H9 (cell line): ENCODE results near the gene DGCR8. TPM values are rescaled to one million over a fixed set of nuclear protein-coding genes. Genes with fewer than 3 reads are reported as not detected.

Experiments used
- DNase-seq: peaks from one replicate; pipeline ENCODE4 v3.0.0-alpha.2; 2017
- H2AFZ ChIP-seq: one replicate; pipeline ENCODE4 v1.6.1; 2013; ENCODE audit warnings: mild to moderate bottlenecking, low read length, control low read depth, moderate library complexity
- H2AK5ac ChIP-seq: 2 replicates; pipeline ENCODE4 v1.6.1; 2013; ENCODE audit warnings: low read length, control low read depth, mixed read lengths; ENCODE audit not compliant: insufficient read length
- H2BK120ac ChIP-seq: one replicate; pipeline ENCODE4 v1.6.1; 2013; ENCODE audit warnings: low read depth, mild to moderate bottlenecking, low read length, control low read depth, inconsistent platforms; ENCODE audit not compliant: poor library complexity, severe bottlenecking
- H2BK12ac ChIP-seq: 2 replicates; pipeline ENCODE4 v1.6.1; 2013; ENCODE audit warnings: low read length, control low read depth, mixed read lengths, low read depth; ENCODE audit not compliant: insufficient read length
- H2BK15ac ChIP-seq: 2 replicates; pipeline ENCODE4 v1.6.1; 2013; ENCODE audit warnings: low read depth, low read length, control low read depth
- H2BK20ac ChIP-seq: one replicate; pipeline ENCODE4 v1.6.1; 2013; ENCODE audit warnings: low read depth, mild to moderate bottlenecking, low read length, control low read depth, inconsistent platforms; ENCODE audit not compliant: poor library complexity, severe bottlenecking
- H2BK5ac ChIP-seq: 2 replicates; pipeline ENCODE4 v1.6.1; 2013; ENCODE audit warnings: low read length, control low read depth, mixed read lengths; ENCODE audit not compliant: insufficient read length
- H3K14ac ChIP-seq: 2 replicates; pipeline ENCODE4 v1.6.1; 2013; ENCODE audit warnings: low read length, control low read depth; ENCODE audit not compliant: insufficient read depth
- H3K18ac ChIP-seq: 2 replicates; pipeline ENCODE4 v1.6.1; 2013; ENCODE audit warnings: low read depth, mild to moderate bottlenecking, mixed read lengths, low read length, control low read depth; ENCODE audit not compliant: insufficient read length
- H3K23ac ChIP-seq: 2 replicates; pipeline ENCODE4 v1.6.1; 2013; ENCODE audit warnings: low read length, control low read depth, mixed read lengths, low read depth; ENCODE audit not compliant: insufficient read length
- H3K23me2 ChIP-seq: 2 replicates; pipeline ENCODE4 v1.6.1; 2013; ENCODE audit warnings: low read depth, mild to moderate bottlenecking, mixed read lengths, low read length, control low read depth; ENCODE audit not compliant: insufficient read length, poor library complexity, severe bottlenecking
- H3K27ac ChIP-seq: 2 replicates; pipeline ENCODE4 v1.5.1; 2013; ENCODE audit warnings: low read length, control low read depth, mixed read lengths, low read depth; ENCODE audit not compliant: insufficient read length
- H3K27me3 ChIP-seq: 2 replicates; pipeline ENCODE4 v1.6.1; 2013; ENCODE audit warnings: low read length, control low read depth, inconsistent platforms; ENCODE audit not compliant: insufficient read depth
- H3K4ac ChIP-seq: 2 replicates; pipeline ENCODE4 v1.6.1; 2013; ENCODE audit warnings: low read depth, mild to moderate bottlenecking, control low read depth, inconsistent platforms, low read length, moderate library complexity
- H3K4me1 ChIP-seq: 2 replicates; pipeline ENCODE4 v1.6.1; 2013; ENCODE audit warnings: low read length, control low read depth, inconsistent platforms; ENCODE audit not compliant: insufficient read depth
- H3K4me2 ChIP-seq: 2 replicates; pipeline ENCODE4 v1.6.1; 2013; ENCODE audit warnings: low read length, control low read depth, mixed read lengths; ENCODE audit not compliant: insufficient read length, insufficient read depth
- H3K56ac ChIP-seq: 2 replicates; pipeline ENCODE4 v1.6.1; 2013; ENCODE audit warnings: low read depth, mild to moderate bottlenecking, mixed read lengths, low read length, control low read depth; ENCODE audit not compliant: insufficient read length
- H3K79me1 ChIP-seq: 2 replicates; pipeline ENCODE4 v1.6.1; 2013; ENCODE audit warnings: low read depth, mild to moderate bottlenecking, moderate library complexity, low read length, control low read depth, inconsistent platforms; ENCODE audit not compliant: insufficient read depth, poor library complexity, severe bottlenecking
- H3K79me2 ChIP-seq: 2 replicates; pipeline ENCODE4 v1.6.1; 2013; ENCODE audit warnings: low read length, control low read depth, inconsistent platforms; ENCODE audit not compliant: insufficient read depth
- H3K9ac ChIP-seq: 2 replicates; pipeline ENCODE4 v1.6.1; 2013; ENCODE audit warnings: low read length, control low read depth, mixed read lengths; ENCODE audit not compliant: insufficient read length; ENCODE audit errors: extremely low read depth
- H3K9me3 ChIP-seq: one replicate; pipeline ENCODE4 v1.6.1; 2013; ENCODE audit warnings: low read depth, low read length, inconsistent platforms; ENCODE audit not compliant: control insufficient read depth
- H3T11ph ChIP-seq: one replicate; pipeline ENCODE4 v1.6.1; 2013; ENCODE audit warnings: mild to moderate bottlenecking, low read length, control low read depth, inconsistent platforms
- H4K20me1 ChIP-seq: one replicate; pipeline ENCODE4 v1.6.1; 2013; ENCODE audit not compliant: control insufficient read depth, insufficient read length, insufficient read depth
- H4K5ac ChIP-seq: 2 replicates; pipeline ENCODE4 v1.6.1; 2013; ENCODE audit warnings: low read depth, mild to moderate bottlenecking, mixed read lengths, low read length, control low read depth; ENCODE audit not compliant: insufficient read length
- H4K8ac ChIP-seq: replicated peaks from 2 replicates; pipeline ENCODE4 v1.6.1; 2013; ENCODE audit warnings: low read length, control low read depth, mixed read lengths, low read depth; ENCODE audit not compliant: insufficient read length
- H4K91ac ChIP-seq: 2 replicates; pipeline ENCODE4 v1.6.1; 2013; ENCODE audit warnings: low read depth, mild to moderate bottlenecking, moderate library complexity, mixed read lengths, low read length, control low read depth; ENCODE audit not compliant: insufficient read length
- H3K27ac Mint-ChIP-seq, 3 experiments: 2 replicates in 2 of 3; 3 replicates in 1 of 3; pipeline ENCODE4 v1.8.0; 2020 to 2021; ENCODE audit warnings: mixed read lengths in 3 of 3, mild to moderate bottlenecking in 1 of 3, moderate library complexity in 1 of 3
- H3K27me3 Mint-ChIP-seq: 2 replicates; pipeline ENCODE4 v1.8.0; 2021; ENCODE audit warnings: low read depth, mild to moderate bottlenecking, moderate library complexity, mixed read lengths
- H3K36me3 Mint-ChIP-seq, 3 experiments: 2 replicates in 2 of 3; 3 replicates in 1 of 3; pipeline ENCODE4 v1.8.0; 2020 to 2021; ENCODE audit warnings: low read depth in 3 of 3, mixed read lengths in 3 of 3; ENCODE audit not compliant: insufficient read depth in 1 of 3
- H3K4me1 Mint-ChIP-seq, 2 experiments: 2 replicates each; pipeline ENCODE4 v1.8.0; 2020; ENCODE audit warnings: mixed read lengths in 2 of 2
- H3K4me3 Mint-ChIP-seq, 2 experiments: 2 replicates in 1 of 2; 3 replicates in 1 of 2; pipeline ENCODE4 v1.8.0; 2020 to 2021; ENCODE audit warnings: mild to moderate bottlenecking in 2 of 2, mixed read lengths in 2 of 2, moderate library complexity in 1 of 2
- H3K9me3 Mint-ChIP-seq, 2 experiments: 2 replicates in 1 of 2; 3 replicates in 1 of 2; pipeline ENCODE4 v1.8.0; 2020; ENCODE audit warnings: mild to moderate bottlenecking in 2 of 2, mixed read lengths in 2 of 2, moderate library complexity in 1 of 2
- CTCF ChIP-seq: fragments of 200-600 bp; sonication (generic); conservative IDR thresholded peaks from 3 replicates; pipeline ENCODE4 v1.8.0; 2021; ENCODE audit warnings: antibody characterized with exemption, mild to moderate bottlenecking
- WGBS: extraction: QIAGEN DNeasy Blood & Tissue Kit; methylation state at CpG from one replicate; pipeline ENCODE4 v1.1.7; 2013; ENCODE audit warnings: missing lambda C conversion rate, low lambda C conversion rate, mixed read lengths; ENCODE audit not compliant: insufficient read length; ENCODE audit errors: extremely low coverage; 5-methylcytosine and 5-hydroxymethylcytosine counted together
- total RNA-seq: library from RNA; stranded (reverse); gene quantifications from 2 replicates; pipeline ENCODE4 v1.2.1, GENCODE V29; 2021

Gene DGCR8
- total RNA-seq, 1 experiment from 2014 or later, result 74.5 TPM

DNA sequence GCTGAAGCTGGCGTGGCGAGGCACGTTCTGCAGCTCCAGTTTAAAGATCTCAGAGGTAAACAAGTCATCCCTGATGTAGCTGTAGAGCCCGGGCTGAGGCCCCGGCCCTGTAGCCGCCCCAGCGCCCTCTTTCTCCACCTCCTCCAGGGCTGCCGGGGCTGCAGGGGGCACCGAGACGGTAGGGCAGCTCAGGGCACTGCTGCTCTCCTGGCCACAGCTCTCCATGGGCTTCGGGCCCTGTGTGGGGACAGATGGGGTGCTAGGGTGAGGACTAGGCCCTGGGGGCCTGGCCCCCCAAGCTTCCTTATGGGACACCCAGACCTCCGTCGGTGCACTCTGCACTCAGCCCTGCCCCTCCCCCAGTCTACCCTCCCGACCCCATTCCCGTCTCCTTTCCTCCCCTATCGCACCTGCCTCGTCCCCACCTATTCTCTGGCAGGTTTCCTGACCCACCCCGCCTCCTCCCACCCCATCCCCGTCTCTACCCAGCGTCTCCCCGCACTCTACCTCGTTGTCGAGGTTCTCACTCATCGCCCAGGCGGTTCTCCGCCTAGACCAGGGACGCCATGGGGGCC, 36.4 kb downstream of the DGCR8 start:
- H3K27ac ChIP-seq, result no peak overlapping the region

More for the DNA sequence above, 36.4 kb downstream of the DGCR8 start:
- Histone ChIP-seq H3K23ac (no peak overlapping the region), H3K4ac (0 out of 2 replicates have a peak overlapping the region, but pooled peaks have one; percentile 15), H2BK15ac (peak overlapping the region; percentile 37; the same call in 1 of the 2 replicates), H3K14ac (peak overlapping the region; percentile 88; the same call in 1 of the 2 replicates), H2BK12ac (no peak overlapping the region), H3K9ac (peak overlapping the region; percentile 82), H3K79me1 (peaks cover 12% of the 10 kb centered on the region), H4K91ac (no peak overlapping the region), H3K18ac (peak overlapping the region; percentile 71), H3K56ac (no peak overlapping the region), H4K20me1 (no peaks in the 10 kb centered on the region), H3K27me3 (no peaks in the 10 kb centered on the region), H2AK5ac (no peak overlapping the region), H2BK120ac (no peak overlapping the region), H3K9me3 (no peaks in the 10 kb centered on the region), H2AFZ (no peak overlapping the region), H2BK5ac (no peak overlapping the region), H3K4me2 (peak overlapping the region; percentile 66), H3K4me1 (no peaks in the 10 kb centered on the region), H2BK20ac (no peak overlapping the region), H3K79me2 (peaks cover 33% of the 10 kb centered on the region), H3T11ph (no peak overlapping the region), H4K5ac (no peak overlapping the region), H4K8ac (no peak overlapping the region), H3K23me2 (peaks cover 8% of the 10 kb centered on the region)
- no peaks in the 10 kb centered on the region for H3K9me3 Mint-ChIP-seq
- DNase-seq, result no peak
- no CpG with 5 or more reads among the region's 27 CpGs for WGBS
- peak overlapping the region; percentile 85 to 91 for H3K4me3 Mint-ChIP-seq
- no peak for TF ChIP-seq CTCF
- H3K27ac Mint-ChIP-seq, result peak overlapping the region in 2 of 3 experiments; percentile 77 to 85; a peak in 5 of 7 replicates
- no peaks in the 10 kb centered on the region for H3K27me3 Mint-ChIP-seq
- H3K4me1 Mint-ChIP-seq, result peaks cover 12 to 14% of the 10 kb centered on the region in 2 experiments
- H3K36me3 Mint-ChIP-seq, result peaks cover 36 to 59% (median 52%) of the 10 kb centered on the region in 3 experiments
